ENCODE data around the gene ABCA5.
"Not testable (repeated sequence)": the region's sequence is repeated elsewhere in the genome, so short reads cannot be mapped to it uniquely, and the experiment has no call there.

The ABCA5 gene

DNA sequence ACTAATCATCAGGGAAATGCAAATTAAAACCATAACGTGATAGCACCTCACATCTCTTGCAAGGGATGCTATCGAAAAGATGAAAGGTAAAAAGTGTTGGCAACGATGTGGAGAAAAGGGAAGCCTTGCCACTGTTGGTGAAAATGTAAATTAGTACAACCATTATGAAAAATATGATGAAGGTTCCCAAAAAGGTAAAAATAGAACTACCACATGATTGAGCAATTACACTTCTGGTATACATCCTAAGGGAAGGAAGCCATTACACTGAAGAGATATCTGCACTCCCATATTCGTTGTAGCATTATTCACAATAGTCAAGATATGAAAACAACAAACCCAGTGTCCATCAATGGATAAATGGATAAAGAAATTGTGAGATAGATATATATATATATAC is 119.8 kb downstream of the ABCA5 start:
- no peak for DNase-seq

DNA sequence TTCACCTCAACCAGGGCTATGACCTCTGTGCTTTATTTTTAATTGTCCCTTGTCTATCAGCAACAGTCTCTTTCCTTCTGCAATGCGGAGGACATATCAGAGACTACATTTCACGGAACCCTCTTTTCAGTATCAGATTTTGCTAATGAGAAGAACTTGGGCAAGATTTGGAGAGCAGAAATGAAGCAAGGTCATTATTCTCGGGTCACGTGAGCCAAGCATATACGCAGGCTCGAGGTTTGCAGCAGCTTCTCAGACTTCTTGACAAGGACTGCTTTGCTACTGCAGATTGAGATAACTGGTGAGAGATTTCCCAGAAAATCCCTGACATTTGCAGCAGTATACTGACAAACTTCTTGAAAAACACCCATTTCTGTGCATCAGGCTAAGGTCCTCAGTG is 128.7 kb downstream of the ABCA5 start:
- DNase-seq, result no peak

DNA sequence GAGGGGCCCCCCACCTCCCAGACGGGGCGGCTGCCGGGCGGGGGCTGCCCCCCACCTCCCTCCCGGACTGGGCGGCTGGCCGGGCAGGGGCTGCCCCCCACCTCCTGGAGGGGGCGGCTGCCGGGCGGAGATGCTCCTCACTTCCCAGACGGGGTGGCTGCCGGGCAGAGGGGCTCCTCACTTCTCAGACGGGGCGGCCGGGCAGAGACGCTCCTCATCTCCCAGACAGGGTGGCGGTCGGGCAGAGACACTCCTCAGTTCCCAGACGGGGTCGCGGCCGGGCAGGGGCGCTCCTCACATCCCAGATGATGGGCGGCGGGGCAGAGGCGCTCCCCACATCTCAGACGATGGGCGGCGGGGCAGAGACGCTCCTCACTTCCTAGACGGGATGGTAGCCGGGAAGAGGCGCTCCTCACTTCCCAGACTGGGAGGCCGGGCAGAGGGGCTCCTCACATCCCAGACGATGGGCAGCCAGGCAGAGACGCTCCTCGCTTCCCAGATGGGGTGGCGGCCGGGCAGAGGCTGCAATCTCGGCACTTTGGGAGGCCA is 130.8 kb downstream of the ABCA5 start:
- DNase-seq, result not testable (repeated sequence)
